Activated CD4-positive, alpha-beta T cell treated with anti-CD3 and anti-CD28 coated beads for 4 hours (primary cell): ENCODE data around the gene BID.

ENCODE experiments used
- DNase-seq, 2 donors: peaks; one replicate each; pipeline ENCODE4 v3.0.0-alpha.2; 2020

The BID gene

GRCh38 chr22:17782621-17783020 is 8.4 kb upstream of the BID start:
- DNase-seq, result no peak

GRCh38 chr22:17782158-17782557 is 7.9 kb upstream of the BID start:
- DNase-seq, result no peak

- DNase-seq, result peak; percentile 60 to 69
These were observed 7.2 kb upstream of the BID start for GRCh38 chr22:17781319-17782031.

GRCh38 chr22:17780741-17781318 is 6.6 kb upstream of the BID start:
- DNase-seq, result no peak

GRCh38 chr22:17780116-17780740 is 6.0 kb upstream of the BID start:
- no peak for DNase-seq

GRCh38 chr22:17779286-17780115 is 5.2 kb upstream of the BID start:
- no peak for DNase-seq

- no peak for DNase-seq
These were observed 4.2 kb upstream of the BID start for GRCh38 chr22:17778412-17778976.

- DNase-seq, result no peak
These were observed 3.4 kb upstream of the BID start for GRCh38 chr22:17777717-17778044.

- DNase-seq, result peak; percentile 55 to 63
These were observed 2.9 kb upstream of the BID start for GRCh38 chr22:17777005-17777716.

GRCh38 chr22:17775781-17776465 is 1.7 kb upstream of the BID start:
- no peak for DNase-seq

- DNase-seq, result no peak
These were observed 837 bp upstream of the BID start for GRCh38 chr22:17774926-17775685.

GRCh38 chr22:17773606-17774205 is 563 bp downstream of the BID start:
- peak; percentile 57 to 70 for DNase-seq

GRCh38 chr22:17772958-17773605 is 1.2 kb downstream of the BID start:
- no peak for DNase-seq

- no peak for DNase-seq
These were observed 1.9 kb downstream of the BID start for GRCh38 chr22:17772249-17772957.

GRCh38 chr22:17770180-17771077 is 3.8 kb downstream of the BID start:
- DNase-seq, result no peak

- no peak for DNase-seq
These were observed 4.6 kb downstream of the BID start for GRCh38 chr22:17769716-17770082.

- no peak for DNase-seq
These were observed 5.1 kb downstream of the BID start for GRCh38 chr22:17769013-17769715.
